IPS-18a (cell line): ENCODE measurements around the gene RARB.

ENCODE experiments used
- H3K27ac ChIP-seq: one replicate; pipeline ENCODE4 v1.5.1; 2013; ENCODE audit warnings: low read length
- H3K27me3 ChIP-seq: one replicate; pipeline ENCODE4 v1.6.1; 2013; ENCODE audit warnings: mild to moderate bottlenecking, low read length; ENCODE audit not compliant: control insufficient read depth, insufficient read depth
- H3K36me3 ChIP-seq: one replicate; pipeline ENCODE4 v1.6.1; 2013; ENCODE audit warnings: low read depth, low read length; ENCODE audit not compliant: control insufficient read depth
- H3K4me1 ChIP-seq: one replicate; pipeline ENCODE4 v1.6.1; 2013; ENCODE audit warnings: low read depth, low read length; ENCODE audit not compliant: control insufficient read depth
- H3K4me3 ChIP-seq: one replicate; pipeline ENCODE4 v1.5.1; 2013; ENCODE audit warnings: low read length
- H3K9ac ChIP-seq: one replicate; pipeline ENCODE4 v1.6.1; 2013; ENCODE audit warnings: mild to moderate bottlenecking, low read length, moderate library complexity
- H3K9me3 ChIP-seq: one replicate; pipeline ENCODE4 v1.6.1; 2013; ENCODE audit warnings: low read depth, low read length; ENCODE audit not compliant: control insufficient read depth

Gene RARB

DNA sequence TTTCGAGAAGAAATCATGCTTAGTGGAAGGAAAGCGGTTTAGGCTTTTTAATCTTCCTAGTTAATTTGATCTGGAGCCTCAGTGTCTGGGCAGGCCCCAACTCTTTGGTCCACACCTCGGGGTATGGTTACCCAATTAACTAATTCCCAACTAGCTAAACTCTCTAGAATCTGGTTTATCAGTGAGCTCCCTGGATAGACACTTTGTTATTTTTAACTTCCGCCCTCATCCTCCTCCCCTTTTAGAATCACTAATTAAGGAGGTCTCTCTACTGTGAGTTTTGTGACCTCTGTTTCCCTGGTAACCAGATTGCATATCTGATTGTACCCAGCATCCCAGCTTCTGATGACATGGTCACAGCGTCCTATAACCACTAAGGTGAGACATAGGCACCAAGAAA is 112.2 kb downstream of the RARB start:
- no peak overlapping the region for H3K9ac ChIP-seq
- H3K9me3 ChIP-seq = no peaks in the 10 kb centered on the region
- H3K36me3 ChIP-seq = no peaks in the 10 kb centered on the region
- H3K27me3 ChIP-seq = no peaks in the 10 kb centered on the region
- no peak overlapping the region for H3K4me3 ChIP-seq
- no peaks in the 10 kb centered on the region for H3K4me1 ChIP-seq
- no peak overlapping the region for H3K27ac ChIP-seq

DNA sequence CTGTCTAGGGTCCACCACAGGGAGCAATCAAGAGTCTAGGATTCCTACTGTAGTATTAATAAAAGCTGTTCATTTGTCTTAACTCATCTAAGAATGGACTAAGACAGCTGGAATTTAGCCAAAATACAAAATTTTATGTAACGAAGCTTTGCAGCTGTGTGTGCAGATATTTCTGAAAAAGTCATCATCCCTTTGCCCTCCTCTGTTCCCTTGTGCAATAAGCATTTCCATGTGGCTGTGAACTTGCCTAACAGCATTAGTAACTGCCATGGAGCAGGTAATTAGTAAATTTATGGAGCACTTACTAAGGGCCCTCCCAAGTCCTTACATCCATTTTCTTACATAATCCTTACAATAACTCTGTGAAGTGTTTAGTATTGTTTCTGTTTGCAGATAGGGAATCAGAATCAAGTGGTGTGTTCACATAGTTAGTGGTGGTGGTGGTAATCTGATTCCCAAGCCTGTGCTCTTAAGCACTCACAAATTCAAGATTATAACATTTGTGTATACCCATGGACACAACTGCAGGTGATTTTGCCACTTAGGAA is 114.5 kb downstream of the RARB start:
- H3K9me3 ChIP-seq = no peaks in the 10 kb centered on the region
- no peak overlapping the region for H3K4me3 ChIP-seq
- H3K9ac ChIP-seq = no peak overlapping the region
- no peaks in the 10 kb centered on the region for H3K4me1 ChIP-seq
- no peaks in the 10 kb centered on the region for H3K27me3 ChIP-seq
- H3K27ac ChIP-seq = no peak overlapping the region
- no peaks in the 10 kb centered on the region for H3K36me3 ChIP-seq

DNA sequence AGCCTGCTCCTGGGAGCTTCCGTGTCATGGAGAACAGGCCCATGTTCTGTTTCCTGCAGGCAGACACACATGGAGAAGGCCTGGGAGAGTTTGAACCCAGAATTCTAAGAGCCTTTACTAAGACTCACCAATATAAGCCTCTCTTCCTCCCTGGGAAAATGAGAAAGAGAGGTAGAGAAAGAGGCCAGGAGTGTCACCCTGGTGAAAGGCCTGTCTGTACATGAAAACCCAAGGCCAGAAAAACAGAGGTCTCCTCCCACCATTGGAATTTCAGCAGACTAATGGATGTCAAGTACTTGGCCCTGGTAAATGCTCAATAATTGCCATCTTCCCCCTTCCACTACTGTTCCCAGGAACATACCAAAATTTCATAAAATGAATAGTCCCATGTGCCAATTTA is 119.0 kb downstream of the RARB start:
- Histone ChIP-seq H3K4me1 (no peaks in the 10 kb centered on the region), H3K9me3 (no peaks in the 10 kb centered on the region), H3K9ac (no peak overlapping the region), H3K27ac (no peak overlapping the region), H3K4me3 (no peak overlapping the region), H3K27me3 (no peaks in the 10 kb centered on the region), H3K36me3 (no peaks in the 10 kb centered on the region)

GRCh38 chr3:25547943-25548674 is 120.0 kb downstream of the RARB start:
- Histone ChIP-seq H3K27me3 (no peaks in the 10 kb centered on the region), H3K4me1 (no peaks in the 10 kb centered on the region), H3K9ac (no peak overlapping the region), H3K9me3 (no peaks in the 10 kb centered on the region), H3K27ac (no peak overlapping the region), H3K36me3 (no peaks in the 10 kb centered on the region), H3K4me3 (no peak overlapping the region)

DNA sequence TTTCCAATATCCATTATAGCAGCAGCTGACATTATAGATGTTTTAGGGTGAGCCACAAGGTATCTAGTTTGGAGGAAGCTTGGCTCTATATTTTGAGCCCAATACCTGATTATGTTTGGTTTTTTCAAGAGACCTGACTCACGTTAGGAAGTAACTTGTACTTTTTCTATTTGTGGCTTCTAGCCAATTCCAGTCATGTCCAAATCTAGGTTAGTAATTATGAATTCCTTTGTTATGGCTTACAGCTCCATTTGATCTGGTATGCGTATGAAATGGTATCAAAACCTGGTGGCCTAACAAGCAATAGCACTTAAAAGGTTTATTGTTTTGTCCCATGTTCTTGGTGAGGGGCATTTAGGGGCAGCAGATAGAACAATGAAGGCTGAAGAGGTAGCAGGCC is 120.8 kb downstream of the RARB start:
- Histone ChIP-seq H3K27me3 (no peaks in the 10 kb centered on the region), H3K4me3 (no peak overlapping the region), H3K9ac (no peak overlapping the region), H3K9me3 (no peaks in the 10 kb centered on the region), H3K4me1 (no peaks in the 10 kb centered on the region), H3K27ac (no peak overlapping the region), H3K36me3 (no peaks in the 10 kb centered on the region)

DNA sequence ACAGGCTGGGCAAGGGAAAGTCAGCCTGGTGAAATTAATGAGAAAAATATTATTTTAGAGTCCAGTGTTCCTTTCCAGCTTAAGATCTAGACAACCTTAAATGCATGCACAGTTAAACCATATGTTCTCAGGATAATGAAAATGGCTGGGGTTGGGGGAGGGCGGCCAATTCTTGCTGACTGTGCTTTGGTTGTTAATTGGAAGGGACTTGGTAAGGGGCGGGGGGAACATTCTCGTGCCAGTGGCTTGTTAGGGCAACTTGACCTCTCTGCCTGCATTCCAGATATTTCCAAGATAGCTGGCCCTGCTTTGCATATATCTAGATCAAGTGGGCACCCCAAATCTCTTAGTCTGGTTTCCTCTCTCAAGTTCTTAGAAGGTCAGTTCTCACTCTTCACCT is 124.2 kb downstream of the RARB start:
- no peak overlapping the region for H3K9ac ChIP-seq
- no peaks in the 10 kb centered on the region for H3K4me1 ChIP-seq
- H3K36me3 ChIP-seq = no peaks in the 10 kb centered on the region
- H3K9me3 ChIP-seq = no peaks in the 10 kb centered on the region
- H3K27me3 ChIP-seq = no peaks in the 10 kb centered on the region
- H3K27ac ChIP-seq = no peak overlapping the region
- no peak overlapping the region for H3K4me3 ChIP-seq

DNA sequence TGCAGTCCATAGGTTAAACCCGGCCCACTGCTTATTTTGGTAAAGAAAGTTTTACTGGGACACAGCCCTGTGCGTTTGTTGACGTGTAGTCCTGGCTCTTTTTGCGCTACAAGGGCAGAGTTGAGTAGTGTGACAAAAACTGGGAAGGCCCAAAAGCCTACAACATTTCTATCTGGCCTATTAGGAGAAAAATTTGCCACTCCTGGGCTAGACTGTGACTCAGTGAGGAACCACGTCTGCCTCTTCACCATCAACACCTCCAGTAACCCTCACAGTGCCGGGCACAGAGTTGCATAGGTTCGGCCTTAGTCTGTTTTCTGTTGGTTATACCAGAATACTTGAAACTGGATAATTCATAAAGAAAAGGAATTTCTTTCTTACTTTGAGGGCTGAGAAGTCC is 126.3 kb downstream of the RARB start:
- Histone ChIP-seq H3K36me3 (no peaks in the 10 kb centered on the region), H3K27me3 (no peaks in the 10 kb centered on the region), H3K9me3 (no peaks in the 10 kb centered on the region), H3K27ac (no peak overlapping the region), H3K4me1 (no peaks in the 10 kb centered on the region), H3K4me3 (no peak overlapping the region), H3K9ac (no peak overlapping the region)

DNA sequence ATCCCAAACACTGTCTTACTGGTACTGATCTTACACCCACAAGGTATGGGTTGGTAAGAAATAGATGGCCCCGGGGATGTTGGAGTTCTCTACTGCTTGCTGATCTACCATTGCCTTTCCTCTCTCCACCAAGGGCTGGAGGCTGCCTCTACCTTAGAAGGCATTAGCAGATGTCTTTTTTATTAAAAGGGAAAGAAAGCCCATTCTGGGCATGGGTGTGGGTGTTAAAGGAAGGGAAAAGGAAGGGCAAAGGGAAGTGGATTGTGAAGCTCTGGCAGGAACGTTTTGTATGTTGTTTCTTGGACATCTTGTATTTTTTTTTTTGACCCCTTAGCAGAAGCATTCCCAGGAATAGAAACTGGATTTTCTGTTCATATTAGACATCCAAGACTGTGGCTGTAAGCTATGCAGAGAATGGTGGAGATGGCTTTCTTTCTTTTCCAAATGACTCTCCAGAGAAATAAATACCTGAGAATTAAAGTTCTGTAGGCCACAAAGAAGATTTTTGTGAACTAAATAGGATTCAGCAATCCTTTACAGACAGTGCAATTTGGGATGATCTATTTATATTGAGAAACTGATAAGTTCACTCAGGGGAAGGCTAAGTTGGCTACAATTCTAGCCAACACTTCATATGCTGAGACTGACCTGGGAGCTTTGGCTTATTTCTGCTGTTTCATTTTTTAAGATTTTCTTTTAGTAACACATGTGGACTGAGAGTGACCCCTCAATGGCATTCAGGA is 127.8 kb downstream of the RARB start:
- no peak overlapping the region for H3K27ac ChIP-seq
- no peak overlapping the region for H3K4me3 ChIP-seq
- no peaks in the 10 kb centered on the region for H3K36me3 ChIP-seq
- H3K4me1 ChIP-seq = no peaks in the 10 kb centered on the region
- no peak overlapping the region for H3K9ac ChIP-seq
- no peaks in the 10 kb centered on the region for H3K9me3 ChIP-seq
- no peaks in the 10 kb centered on the region for H3K27me3 ChIP-seq

DNA sequence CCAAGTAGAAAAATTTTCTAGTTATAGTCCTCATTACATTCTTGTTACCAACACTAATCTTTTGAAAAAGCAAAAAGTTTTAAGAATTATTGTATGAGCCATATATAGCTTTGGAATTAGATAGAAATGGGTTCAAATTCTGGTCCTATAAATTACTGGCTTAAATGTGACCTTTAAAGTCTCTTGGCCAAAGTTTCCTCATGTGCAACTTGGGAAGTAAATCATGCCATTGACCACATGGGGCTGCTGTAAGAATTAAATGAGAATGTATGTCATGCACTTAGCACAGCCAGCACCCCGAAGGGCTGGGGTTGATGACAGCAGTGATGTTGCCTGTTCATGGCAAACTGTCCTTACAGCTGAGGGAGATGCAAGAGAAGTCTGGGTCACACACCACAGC is 128.4 kb downstream of the RARB start:
- H3K27me3 ChIP-seq = no peaks in the 10 kb centered on the region
- no peak overlapping the region for H3K27ac ChIP-seq
- no peaks in the 10 kb centered on the region for H3K9me3 ChIP-seq
- H3K9ac ChIP-seq = no peak overlapping the region
- H3K4me1 ChIP-seq = no peaks in the 10 kb centered on the region
- no peak overlapping the region for H3K4me3 ChIP-seq
- H3K36me3 ChIP-seq = no peaks in the 10 kb centered on the region

GRCh38 chr3:25557694-25558093 is 129.6 kb downstream of the RARB start:
- no peak overlapping the region for H3K4me3 ChIP-seq
- no peak overlapping the region for H3K27ac ChIP-seq
- no peaks in the 10 kb centered on the region for H3K4me1 ChIP-seq
- no peaks in the 10 kb centered on the region for H3K9me3 ChIP-seq
- H3K9ac ChIP-seq = no peak overlapping the region
- H3K36me3 ChIP-seq = no peaks in the 10 kb centered on the region
- H3K27me3 ChIP-seq = no peaks in the 10 kb centered on the region

DNA sequence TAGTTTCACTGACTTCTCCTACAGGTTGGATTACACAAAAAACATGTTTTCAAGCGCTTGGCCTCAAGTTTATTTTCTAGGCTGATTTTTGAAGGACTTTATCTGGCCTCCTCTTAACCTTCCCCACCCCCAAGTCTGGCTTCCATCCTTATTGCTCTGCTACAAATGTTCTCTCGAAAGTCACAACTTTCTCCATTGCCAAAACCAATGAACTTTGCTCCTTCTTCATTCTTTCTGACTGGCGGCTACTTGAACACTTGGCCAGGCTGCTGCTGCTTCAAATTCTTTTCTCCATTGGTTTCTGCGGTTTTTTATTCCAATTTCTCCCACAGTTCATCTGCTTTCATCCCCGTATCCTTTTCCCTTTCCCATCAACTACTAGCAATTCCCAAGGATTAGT is 130.1 kb downstream of the RARB start:
- no peak overlapping the region for H3K9ac ChIP-seq
- H3K4me3 ChIP-seq = no peak overlapping the region
- no peak overlapping the region for H3K27ac ChIP-seq
- H3K27me3 ChIP-seq = no peaks in the 10 kb centered on the region
- H3K36me3 ChIP-seq = no peaks in the 10 kb centered on the region
- H3K9me3 ChIP-seq = no peaks in the 10 kb centered on the region
- no peaks in the 10 kb centered on the region for H3K4me1 ChIP-seq

DNA sequence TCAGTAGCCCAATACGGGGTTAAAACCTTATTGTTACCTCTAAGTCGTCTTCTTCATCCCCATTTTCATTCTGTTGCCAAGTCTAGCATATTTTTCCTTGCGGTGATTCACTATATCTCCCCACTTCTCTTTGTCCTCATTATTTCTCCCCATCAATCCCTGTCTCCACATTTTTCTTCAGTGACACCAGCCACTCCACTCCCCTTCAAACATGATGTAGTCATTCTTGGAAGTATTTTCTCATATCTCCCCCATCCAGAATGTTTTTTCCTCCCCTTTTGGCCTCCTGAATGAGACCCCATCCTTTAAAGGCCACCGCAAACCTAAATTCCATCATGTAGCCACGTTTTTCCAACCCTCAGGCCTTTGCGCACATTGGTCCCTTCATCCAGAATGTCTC is 130.7 kb downstream of the RARB start:
- no peaks in the 10 kb centered on the region for H3K36me3 ChIP-seq
- H3K9me3 ChIP-seq = no peaks in the 10 kb centered on the region
- no peaks in the 10 kb centered on the region for H3K4me1 ChIP-seq
- H3K27ac ChIP-seq = no peak overlapping the region
- no peak overlapping the region for H3K9ac ChIP-seq
- H3K27me3 ChIP-seq = no peaks in the 10 kb centered on the region
- H3K4me3 ChIP-seq = no peak overlapping the region
